NK-92 treated with Interleukin-12 subunit alpha and Interleukin-12 subunit beta, amount 100 ng/mL, for 24 hours (cell line): ENCODE measurements around the gene ITSN1.
"Not testable (repeated sequence)": the region's sequence is repeated elsewhere in the genome, so short reads cannot be mapped to it uniquely, and the experiment has no call there.

ENCODE experiments used
- DNase-seq: peaks from one replicate; lab custom pipeline; 2025; lab: John Stamatoyannopoulos, UW

Gene ITSN1

GRCh38 chr21:33894736-33895288 is 252.5 kb downstream of the ITSN1 start:
- no peak for DNase-seq

- DNase-seq = no peak
Measured at GRCh38 chr21:33895356-33895755, 253.1 kb downstream of the ITSN1 start.

- no peak for DNase-seq
Measured at GRCh38 chr21:33896691-33897090, 254.4 kb downstream of the ITSN1 start.

GRCh38 chr21:33897098-33897497 is 254.8 kb downstream of the ITSN1 start:
- no peak for DNase-seq

- DNase-seq = no peak
Measured at GRCh38 chr21:33897739-33898138, 255.4 kb downstream of the ITSN1 start.

- no peak for DNase-seq
Measured at GRCh38 chr21:33898586-33898985, 256.3 kb downstream of the ITSN1 start.

- no peak for DNase-seq
Measured at GRCh38 chr21:33899199-33899598, 256.9 kb downstream of the ITSN1 start.

- DNase-seq = no peak
Measured at GRCh38 chr21:33901412-33902288, 259.3 kb downstream of the ITSN1 start.

GRCh38 chr21:33902349-33902748 is 260.0 kb downstream of the ITSN1 start:
- DNase-seq = no peak

GRCh38 chr21:33904041-33904440 is 261.7 kb downstream of the ITSN1 start:
- no peak for DNase-seq

- no peak for DNase-seq
Measured at GRCh38 chr21:33908760-33909159, 266.5 kb downstream of the ITSN1 start.

GRCh38 chr21:33909756-33910155 is 267.5 kb downstream of the ITSN1 start:
- DNase-seq = no peak

GRCh38 chr21:33914188-33914587 is 271.9 kb downstream of the ITSN1 start:
- DNase-seq = no peak

- peak; percentile 99 for DNase-seq
Measured at GRCh38 chr21:33915368-33916199, 273.3 kb downstream of the ITSN1 start, which contains the start of gene ATP5PO. ATP5PO (minus strand) TSS chr21:33915804; CDS start chr21:33915763, 41 bp downstream.

- no peak for DNase-seq
Measured at GRCh38 chr21:33916200-33916567, 273.9 kb downstream of the ITSN1 start.

- no peak for DNase-seq
Measured at GRCh38 chr21:33917421-33917820, 275.1 kb downstream of the ITSN1 start.

GRCh38 chr21:33924079-33924765 is 281.9 kb downstream of the ITSN1 start:
- peak; percentile 82 for DNase-seq

GRCh38 chr21:33924766-33925100 is 282.4 kb downstream of the ITSN1 start:
- no peak for DNase-seq

GRCh38 chr21:33926248-33926647 is 283.9 kb downstream of the ITSN1 start:
- DNase-seq = not testable (repeated sequence)

GRCh38 chr21:33931052-33931798 is 288.9 kb downstream of the ITSN1 start:
- not testable (repeated sequence) for DNase-seq

GRCh38 chr21:33931799-33932390 is 289.6 kb downstream of the ITSN1 start:
- DNase-seq = no peak
